GM21619 (cell line): Measurements from ENCODE around the gene ABHD17C.

Experiments used
- ATAC-seq: cut with Tn5 transposase; IDR thresholded peaks from one replicate; pipeline ENCODE4 v1.9.1; 2021; ENCODE audit not compliant: unreplicated experiment

Gene ABHD17C

GRCh38 chr15:80780416-80781221 is 85.5 kb downstream of the ABHD17C start:
- no peak for ATAC-seq

- ATAC-seq: no peak
These were observed 88.2 kb downstream of the ABHD17C start for GRCh38 chr15:80783260-80783659.

GRCh38 chr15:80785335-80785734 is 90.2 kb downstream of the ABHD17C start:
- no peak for ATAC-seq

GRCh38 chr15:80785811-80786354 is 90.8 kb downstream of the ABHD17C start:
- ATAC-seq: no peak

GRCh38 chr15:80787316-80787715 is 92.2 kb downstream of the ABHD17C start:
- no peak for ATAC-seq

GRCh38 chr15:80788536-80788935 is 93.4 kb downstream of the ABHD17C start:
- ATAC-seq: no peak

GRCh38 chr15:80789296-80789695 is 94.2 kb downstream of the ABHD17C start:
- ATAC-seq: no peak

- ATAC-seq: no peak
These were observed 94.7 kb downstream of the ABHD17C start for GRCh38 chr15:80789796-80790195.

- no peak for ATAC-seq
These were observed 95.1 kb downstream of the ABHD17C start for GRCh38 chr15:80790236-80790635.

- no peak for ATAC-seq
These were observed 95.9 kb downstream of the ABHD17C start for GRCh38 chr15:80791004-80791403.

GRCh38 chr15:80796407-80796806 is 101.3 kb downstream of the ABHD17C start:
- no peak for ATAC-seq

GRCh38 chr15:80798911-80799310 is 103.8 kb downstream of the ABHD17C start:
- no peak for ATAC-seq

GRCh38 chr15:80800067-80800466 is 105.0 kb downstream of the ABHD17C start:
- ATAC-seq: no peak

GRCh38 chr15:80801891-80802680 is 107.0 kb downstream of the ABHD17C start:
- no peak for ATAC-seq

GRCh38 chr15:80803580-80804525 is 108.7 kb downstream of the ABHD17C start:
- ATAC-seq: no peak

- ATAC-seq: no peak
These were observed 109.9 kb downstream of the ABHD17C start for GRCh38 chr15:80804970-80805495.
